Measurements from ENCODE around the gene COPS9. TPM values are rescaled to one million over a fixed set of nuclear protein-coding genes. Genes with fewer than 3 reads are reported as not detected.
A peak's percentile ranks its signal among the peaks of the same experiment; 100 is the strongest.

The COPS9 gene
- total RNA-seq, 1 donor from 2014 or later = 143 TPM

DNA sequence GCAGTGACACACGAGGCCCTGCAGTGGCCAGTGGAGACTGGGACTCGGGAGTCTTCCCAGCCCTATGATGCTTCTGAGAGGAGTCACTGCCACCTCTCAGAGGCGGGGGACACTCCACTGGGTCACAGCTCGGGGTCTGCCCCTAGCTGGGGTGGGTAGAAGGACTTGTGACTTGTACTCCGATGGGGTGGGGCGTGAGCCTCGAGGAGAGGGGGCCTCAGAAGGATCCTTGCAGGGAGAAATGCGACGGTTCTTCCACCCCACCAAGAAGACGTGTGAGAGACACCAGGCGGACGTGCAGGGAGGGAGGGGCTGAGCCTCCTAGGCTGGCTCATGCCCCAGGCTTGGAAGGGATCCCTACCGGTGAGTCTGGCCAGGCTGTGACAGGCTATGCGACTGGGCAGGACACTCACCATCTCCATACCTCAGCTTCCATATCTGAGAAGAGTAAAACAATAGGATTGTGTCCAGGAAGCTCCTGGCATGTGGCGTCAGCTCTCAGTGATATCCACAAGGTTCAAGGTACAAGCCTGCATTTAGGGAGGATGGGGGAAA lies 15.4 kb upstream of the COPS9 start:
- Mint-ChIP-seq H3K36me3 (ENCODE audit: low read depth) (no peaks in the 10 kb centered on the region), H3K27ac (ENCODE audit: unreplicated experiment) (no peak overlapping the region), H3K27me3 (ENCODE audit: low read depth) (peaks cover 20% of the 10 kb centered on the region), H3K9me3 (peaks cover 6% of the 10 kb centered on the region), H3K4me1 (peaks cover 18% of the 10 kb centered on the region), H3K4me3 (no peak overlapping the region)
- no peak for DNase-seq (ENCODE audit: low read depth, low spot score)
- TF ChIP-seq, protein P1, sequence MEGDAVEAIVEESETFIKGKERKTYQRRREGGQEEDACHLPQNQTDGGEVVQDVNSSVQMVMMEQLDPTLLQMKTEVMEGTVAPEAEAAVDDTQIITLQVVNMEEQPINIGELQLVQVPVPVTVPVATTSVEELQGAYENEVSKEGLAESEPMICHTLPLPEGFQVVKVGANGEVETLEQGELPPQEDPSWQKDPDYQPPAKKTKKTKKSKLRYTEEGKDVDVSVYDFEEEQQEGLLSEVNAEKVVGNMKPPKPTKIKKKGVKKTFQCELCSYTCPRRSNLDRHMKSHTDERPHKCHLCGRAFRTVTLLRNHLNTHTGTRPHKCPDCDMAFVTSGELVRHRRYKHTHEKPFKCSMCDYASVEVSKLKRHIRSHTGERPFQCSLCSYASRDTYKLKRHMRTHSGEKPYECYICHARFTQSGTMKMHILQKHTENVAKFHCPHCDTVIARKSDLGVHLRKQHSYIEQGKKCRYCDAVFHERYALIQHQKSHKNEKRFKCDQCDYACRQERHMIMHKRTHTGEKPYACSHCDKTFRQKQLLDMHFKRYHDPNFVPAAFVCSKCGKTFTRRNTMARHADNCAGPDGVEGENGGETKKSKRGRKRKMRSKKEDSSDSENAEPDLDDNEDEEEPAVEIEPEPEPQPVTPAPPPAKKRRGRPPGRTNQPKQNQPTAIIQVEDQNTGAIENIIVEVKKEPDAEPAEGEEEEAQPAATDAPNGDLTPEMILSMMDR (conservative IDR thresholded peaks at IDR 0.05) = no peak

DNA sequence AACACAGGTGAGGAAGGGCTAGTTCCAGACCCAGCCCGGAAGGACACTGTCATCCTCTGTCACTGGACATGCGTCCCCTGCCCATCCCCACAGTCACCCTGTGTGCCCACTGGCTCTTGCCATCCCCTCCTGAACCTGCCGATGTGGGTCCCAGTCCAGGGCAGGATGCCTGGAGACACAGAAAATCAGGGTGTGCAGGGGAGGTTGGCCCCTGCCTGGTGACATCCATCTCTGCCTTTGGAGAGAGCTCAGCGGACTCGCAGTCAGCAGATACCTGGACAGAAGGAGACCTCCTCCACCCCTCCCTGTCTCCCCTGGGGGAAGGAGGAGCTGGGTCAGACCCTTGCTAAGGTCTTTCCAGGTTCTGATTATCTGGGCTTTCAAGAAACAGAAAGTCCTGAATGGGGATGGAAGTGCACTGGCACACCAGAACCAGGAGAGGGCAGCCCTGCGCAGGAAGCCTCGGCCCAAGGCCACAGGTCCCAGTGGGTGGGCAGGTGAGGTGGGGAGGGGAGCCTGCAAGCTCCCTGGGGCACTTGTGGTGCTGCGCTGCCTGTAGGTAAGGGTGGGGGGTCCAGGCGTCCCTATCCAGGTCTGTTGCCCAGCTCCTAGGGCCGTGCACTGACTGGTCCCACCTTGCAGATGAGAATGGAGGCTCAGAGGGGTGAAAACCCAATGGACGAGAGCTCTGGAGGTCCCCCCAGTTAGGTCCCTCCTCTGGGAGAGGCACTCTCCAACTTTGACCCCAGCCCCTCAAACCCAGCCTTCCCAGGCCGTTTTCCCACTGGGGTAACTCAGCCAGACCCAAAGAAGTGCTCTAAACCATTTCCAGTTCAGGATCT lies 14.1 kb upstream of the COPS9 start:
- TF ChIP-seq, protein P1 (conservative IDR thresholded peaks at IDR 0.05) = peak; percentile 80
- peaks cover 6% of the 10 kb centered on the region for H3K9me3 Mint-ChIP-seq
- H3K4me3 Mint-ChIP-seq = no peak overlapping the region
- H3K36me3 Mint-ChIP-seq (ENCODE audit: low read depth) = no peaks in the 10 kb centered on the region
- no peak overlapping the region for H3K27ac Mint-ChIP-seq (ENCODE audit: unreplicated experiment)
- H3K27me3 Mint-ChIP-seq (ENCODE audit: low read depth) = peaks cover 20% of the 10 kb centered on the region
- peaks cover 6% of the 10 kb centered on the region for H3K4me1 Mint-ChIP-seq
- peak; percentile 54 for DNase-seq (ENCODE audit: low read depth, low spot score)

DNA sequence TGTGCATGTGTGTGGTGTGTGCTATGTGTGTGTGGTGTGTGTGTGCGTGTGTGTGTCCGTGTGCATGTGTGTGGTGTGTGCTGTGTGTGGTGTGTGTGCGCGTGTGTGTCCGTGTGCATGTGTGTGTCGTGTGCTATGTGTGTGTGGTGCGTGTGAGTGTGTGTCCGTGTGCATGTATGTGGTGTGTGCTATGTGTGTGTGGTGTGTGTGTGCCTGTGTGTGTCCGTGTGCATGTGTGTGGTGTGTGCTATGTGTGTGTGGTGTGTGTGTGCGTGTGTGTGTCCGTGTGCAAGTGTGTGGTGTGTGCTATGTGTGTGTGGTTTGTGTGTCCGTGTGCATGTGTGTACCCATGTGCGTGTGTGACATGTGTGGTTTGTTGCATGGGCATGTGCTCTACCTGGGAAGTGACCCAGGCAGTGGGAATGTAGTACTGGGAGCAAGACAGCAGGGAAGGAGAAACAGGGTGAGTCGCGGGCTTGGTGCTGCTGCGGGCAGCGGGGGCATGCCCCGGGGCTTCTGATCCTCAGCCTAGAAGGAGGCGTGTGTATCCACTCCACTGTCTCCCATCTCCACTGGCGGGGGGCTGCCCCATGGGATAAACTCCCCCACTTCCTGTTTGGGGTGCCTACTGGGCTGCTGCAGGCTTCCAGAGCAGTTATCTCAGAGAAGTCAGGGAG lies 11.9 kb upstream of the COPS9 start:
- no peaks in the 10 kb centered on the region for H3K36me3 Mint-ChIP-seq (ENCODE audit: low read depth)
- no peak overlapping the region for H3K4me3 Mint-ChIP-seq
- no peak for DNase-seq (ENCODE audit: low read depth, low spot score)
- peaks cover 6% of the 10 kb centered on the region for H3K9me3 Mint-ChIP-seq
- H3K27ac Mint-ChIP-seq (ENCODE audit: unreplicated experiment) = no peak overlapping the region
- no peaks in the 10 kb centered on the region for H3K4me1 Mint-ChIP-seq
- H3K27me3 Mint-ChIP-seq (ENCODE audit: low read depth) = peaks cover 19% of the 10 kb centered on the region
- TF ChIP-seq, protein P1 (conservative IDR thresholded peaks at IDR 0.05) = no peak

DNA sequence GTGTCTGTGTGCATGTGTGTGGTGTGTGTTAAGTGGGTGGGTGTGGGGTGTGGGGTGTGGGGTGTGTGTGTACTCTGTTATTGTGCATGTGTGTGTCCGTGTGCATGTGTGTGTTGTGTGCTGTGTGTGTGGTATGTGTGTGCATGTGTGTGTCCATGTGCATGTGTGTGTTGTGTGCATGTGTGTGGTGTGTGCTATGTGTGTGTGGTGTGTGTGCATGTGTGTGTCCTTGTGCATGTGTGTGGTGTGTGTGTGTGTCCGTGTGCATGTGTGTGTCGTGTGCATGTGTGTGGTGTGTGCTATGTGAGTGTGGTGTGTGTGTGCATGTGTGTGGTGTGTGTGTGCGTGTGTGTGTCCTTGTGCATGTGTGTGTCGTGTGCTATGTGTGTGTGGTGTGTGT lies 11.3 kb upstream of the COPS9 start:
- Mint-ChIP-seq H3K4me1 (no peaks in the 10 kb centered on the region), H3K27ac (ENCODE audit: unreplicated experiment) (no peak overlapping the region), H3K36me3 (ENCODE audit: low read depth) (no peaks in the 10 kb centered on the region), H3K9me3 (peaks cover 4% of the 10 kb centered on the region), H3K27me3 (ENCODE audit: low read depth) (peaks cover 14% of the 10 kb centered on the region), H3K4me3 (no peak overlapping the region)
- DNase-seq (ENCODE audit: low read depth, low spot score) = no peak
- TF ChIP-seq, protein P1 (conservative IDR thresholded peaks at IDR 0.05) = no peak

DNA sequence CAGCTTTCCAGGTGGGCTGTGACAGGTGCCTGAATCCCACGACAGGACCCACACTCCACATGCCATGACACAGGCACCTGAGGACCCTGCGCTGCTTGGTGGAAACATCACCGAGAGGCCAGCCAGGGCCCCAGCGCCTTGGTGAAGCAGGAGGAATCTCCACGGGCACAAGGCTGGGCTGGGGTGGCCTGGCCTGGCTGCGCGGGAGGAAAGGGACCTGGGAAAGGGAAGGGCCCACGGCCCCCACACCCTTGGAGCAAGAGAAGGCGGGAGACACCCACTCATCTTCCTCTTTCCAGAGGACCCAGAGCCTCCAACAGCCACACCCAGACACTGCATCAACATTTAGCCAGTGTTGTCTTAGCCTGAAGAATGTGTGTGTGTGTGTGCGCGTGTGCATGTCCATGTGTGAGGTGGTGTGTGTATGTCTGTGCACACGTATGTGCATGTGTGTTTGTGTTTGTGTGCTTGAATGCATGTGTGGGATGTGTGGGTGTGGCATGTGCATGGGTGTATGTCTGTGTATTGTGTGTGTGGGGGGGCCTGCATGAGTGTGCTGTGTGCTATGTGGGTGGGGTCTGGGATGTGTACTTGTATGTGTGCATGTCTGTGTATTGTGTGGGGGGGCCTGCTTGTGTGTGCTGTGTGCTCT lies 10.6 kb upstream of the COPS9 start:
- Mint-ChIP-seq H3K4me1 (no peaks in the 10 kb centered on the region), H3K36me3 (ENCODE audit: low read depth) (no peaks in the 10 kb centered on the region), H3K9me3 (peaks cover 4% of the 10 kb centered on the region), H3K27me3 (ENCODE audit: low read depth) (peaks cover 8% of the 10 kb centered on the region), H3K4me3 (no peak overlapping the region), H3K27ac (ENCODE audit: unreplicated experiment) (no peak overlapping the region)
- no peak for DNase-seq (ENCODE audit: low read depth, low spot score)
- TF ChIP-seq, protein P1 (conservative IDR thresholded peaks at IDR 0.05) = no peak

All from neural crest cell (in vitro differentiated cells).